ENCODE measurements around the gene PDE4DIP.
"Not testable (repeated sequence)": the region's sequence is repeated elsewhere in the genome, so short reads cannot be mapped to it uniquely, and the experiment has no call there.

PDE4DIP gene

GRCh38 chr1:148923798-148924197, 79.6 kb downstream of the PDE4DIP start:
- not testable (repeated sequence) for FAIRE-seq

GRCh38 chr1:148927645-148928044, 83.4 kb downstream of the PDE4DIP start:
- FAIRE-seq: not testable (repeated sequence)

GRCh38 chr1:148929253-148929652, 85.0 kb downstream of the PDE4DIP start:
- FAIRE-seq: not testable (repeated sequence)

- FAIRE-seq: not testable (repeated sequence)
Observed at GRCh38 chr1:148935381-148936002, 91.3 kb downstream of the PDE4DIP start.

- FAIRE-seq: peak; percentile 69
Observed at GRCh38 chr1:148942906-148943305, 98.7 kb downstream of the PDE4DIP start.

GRCh38 chr1:148945130-148945529, 100.9 kb downstream of the PDE4DIP start:
- FAIRE-seq: not testable (repeated sequence)

GRCh38 chr1:148948768-148949167, 104.5 kb downstream of the PDE4DIP start:
- not testable (repeated sequence) for FAIRE-seq

- not testable (repeated sequence) for FAIRE-seq
Observed at GRCh38 chr1:148951336-148952227, 107.4 kb downstream of the PDE4DIP start.

- not testable (repeated sequence) for FAIRE-seq
Observed at GRCh38 chr1:148952253-148952937, 108.2 kb downstream of the PDE4DIP start.

GRCh38 chr1:148952938-148953616, 108.8 kb downstream of the PDE4DIP start:
- FAIRE-seq: not testable (repeated sequence)

- FAIRE-seq: not testable (repeated sequence)
Observed at GRCh38 chr1:148953730-148954129, 109.5 kb downstream of the PDE4DIP start.

- not testable (repeated sequence) for FAIRE-seq
Observed at GRCh38 chr1:148958343-148958742, 114.1 kb downstream of the PDE4DIP start.

GRCh38 chr1:148960212-148961000, 116.2 kb downstream of the PDE4DIP start:
- not testable (repeated sequence) for FAIRE-seq

- not testable (repeated sequence) for FAIRE-seq
Observed at GRCh38 chr1:148962127-148962857, 118.1 kb downstream of the PDE4DIP start.

GRCh38 chr1:148966084-148966483, 121.9 kb downstream of the PDE4DIP start:
- FAIRE-seq: peak; percentile 94

GRCh38 chr1:148967580-148967979, 123.4 kb downstream of the PDE4DIP start:
- not testable (repeated sequence) for FAIRE-seq

GRCh38 chr1:148968682-148969081, 124.5 kb downstream of the PDE4DIP start:
- not testable (repeated sequence) for FAIRE-seq

- FAIRE-seq: not testable (repeated sequence)
Observed at GRCh38 chr1:148969126-148969525, 124.9 kb downstream of the PDE4DIP start.

GRCh38 chr1:148975453-148975852, 131.2 kb downstream of the PDE4DIP start:
- FAIRE-seq: not testable (repeated sequence)

- not testable (repeated sequence) for FAIRE-seq
Observed at GRCh38 chr1:148975866-148976537, 131.8 kb downstream of the PDE4DIP start.

Data from endometrium (tissue), 2 donors.